Measurements from ENCODE around the gene SDHAF3. TPM values are rescaled to one million over a fixed set of nuclear protein-coding genes. Genes with fewer than 3 reads are reported as not detected.
"Not testable (repeated sequence)": the region's sequence is repeated elsewhere in the genome, so short reads cannot be mapped to it uniquely, and the experiment has no call there.

SDHAF3 gene
- total and polyA plus RNA-seq, 2 donors (not counting 1 experiment from before 2014, with no cell fraction given), result 7.5 to 20.2 TPM

GRCh38 chr7:97187067-97187466, 69.6 kb downstream of the SDHAF3 start:
- no peaks in the 10 kb centered on the region for H3K27me3 Mint-ChIP-seq
- H3K4me1 Mint-ChIP-seq, result peaks cover 8% of the 10 kb centered on the region
- DNase-seq (no peak), ATAC-seq (ENCODE audit: low read depth) (no peak)
- Histone ChIP-seq H4K20me1 (ENCODE audit: control insufficient read depth, insufficient read depth, low read length, poor library complexity, severe bottlenecking) (no peaks in the 10 kb centered on the region), H3K27me3 (replicated peaks in 1 of 4; ENCODE audit: control extremely low read depth in 1 of 4, control insufficient read depth in 3 of 4, insufficient read depth in 4 of 4, low read length in 3 of 4) (peaks cover 0 to 5% (median 0%) of the 10 kb centered on the region in 4 experiments), H3K27ac (ENCODE audit: low read length in 2 of 2) (no peak overlapping the region), H3K4me2 (replicated peaks; ENCODE audit: low read depth, low read length, poor library complexity, severe bottlenecking) (no peak overlapping the region), H3K79me2 (ENCODE audit: control insufficient read depth, insufficient read depth, low read length) (no peaks in the 10 kb centered on the region), H3K4me3 (ENCODE audit: control extremely low read depth in 1 of 5, extremely low read depth in 1 of 5, insufficient read depth in 1 of 5, low read depth in 2 of 5, low read length in 4 of 5) (no peak overlapping the region), H3K36me3 (replicated peaks in 1 of 2; ENCODE audit: control extremely low read depth in 1 of 2, control insufficient read depth in 1 of 2, extremely low read depth in 1 of 2, insufficient read depth in 2 of 2, low read length in 1 of 2) (peaks cover 0 to 3% of the 10 kb centered on the region in 2 experiments), H3K9ac (ENCODE audit: low read length) (no peak overlapping the region), H2AFZ (ENCODE audit: insufficient read depth, low read depth, low read length, poor library complexity, severe bottlenecking) (no peak overlapping the region), H3K4me1 (ENCODE audit: control insufficient read depth in 2 of 2, insufficient read depth in 2 of 2, low read length in 2 of 2) (no peaks in the 10 kb centered on the region), H3K9me3 (ENCODE audit: control extremely low read depth in 1 of 3, control insufficient read depth in 2 of 3, insufficient read depth in 1 of 3, low read length in 2 of 3) (no peaks in the 10 kb centered on the region)
- WGBS (ENCODE audit: insufficient coverage), result 86% methylated on average over 1 of the region's 1 CpG
- H3K27ac Mint-ChIP-seq, result no peak overlapping the region
- H3K9me3 Mint-ChIP-seq (ENCODE audit: insufficient read depth), result no peaks in the 10 kb centered on the region
- ChIA-PET CTCF (no interaction called here), POLR2A (no interaction called here)
- intact Hi-C loops (cut with micrococcal nuclease), result no loop called here
- H3K4me3 Mint-ChIP-seq, result no peak overlapping the region
- TF ChIP-seq EZH2 (IDR thresholded peaks at IDR 0.05; ENCODE audit: borderline replicate concordance, insufficient read depth, low read depth, low read length, poor library complexity, severe bottlenecking) (no peak), CTCF (IDR thresholded peaks at IDR 0.05) (no peak)

- H3K4me1 Mint-ChIP-seq; H3K4me1 ChIP-seq (ENCODE audit: control insufficient read depth in 2 of 2, insufficient read depth in 2 of 2, low read length in 2 of 2); H3K27ac ChIP-seq (ENCODE audit: low read length in 2 of 2); H3K27ac Mint-ChIP-seq; H4K20me1 ChIP-seq (ENCODE audit: control insufficient read depth, insufficient read depth, low read length, poor library complexity, severe bottlenecking); H3K4me2 ChIP-seq (replicated peaks; ENCODE audit: low read depth, low read length, poor library complexity, severe bottlenecking); H3K27me3 Mint-ChIP-seq; H3K27me3 ChIP-seq (replicated peaks in 1 of 4; ENCODE audit: control extremely low read depth in 1 of 4, control insufficient read depth in 3 of 4, insufficient read depth in 4 of 4, low read length in 3 of 4); CTCF ChIA-PET; H3K9me3 Mint-ChIP-seq (ENCODE audit: insufficient read depth); POLR2A ChIA-PET; H3K9me3 ChIP-seq (ENCODE audit: control extremely low read depth in 1 of 3, control insufficient read depth in 2 of 3, insufficient read depth in 1 of 3, low read length in 2 of 3); ATAC-seq (ENCODE audit: low read depth); H3K4me3 Mint-ChIP-seq; H3K9ac ChIP-seq (ENCODE audit: low read length); H3K36me3 ChIP-seq (replicated peaks in 1 of 2; ENCODE audit: control extremely low read depth in 1 of 2, control insufficient read depth in 1 of 2, extremely low read depth in 1 of 2, insufficient read depth in 2 of 2, low read length in 1 of 2); DNase-seq; H3K79me2 ChIP-seq (ENCODE audit: control insufficient read depth, insufficient read depth, low read length); intact Hi-C loops (cut with micrococcal nuclease); H3K4me3 ChIP-seq (ENCODE audit: control extremely low read depth in 1 of 5, extremely low read depth in 1 of 5, insufficient read depth in 1 of 5, low read depth in 2 of 5, low read length in 4 of 5); H2AFZ ChIP-seq (ENCODE audit: insufficient read depth, low read depth, low read length, poor library complexity, severe bottlenecking): not testable (repeated sequence)
- WGBS (ENCODE audit: insufficient coverage), result 40% methylated on average over 1 of the region's 2 CpGs
Observed at GRCh38 chr7:97196174-97196573, 78.7 kb downstream of the SDHAF3 start.
